ENCODE measurements around the gene RNFT2.
A peak's percentile ranks its signal among the peaks of the same experiment; 100 is the strongest.

RNFT2 gene

GRCh38 chr12:116878567-116879508 lies 140.7 kb downstream of the RNFT2 start:
- no peak for DNase-seq (ENCODE audit: low read depth in 2 of 2)

- no peak for DNase-seq (ENCODE audit: low read depth in 2 of 2)
Measured at GRCh38 chr12:116879509-116880212, 141.5 kb downstream of the RNFT2 start.

- no peak for DNase-seq (ENCODE audit: low read depth in 2 of 2)
Measured at GRCh38 chr12:116880213-116880816, 142.2 kb downstream of the RNFT2 start.

GRCh38 chr12:116880817-116881324 lies 142.8 kb downstream of the RNFT2 start:
- DNase-seq (ENCODE audit: low read depth in 2 of 2), result peak in 1 of 2 experiments; percentile 6

GRCh38 chr12:116881325-116881876 lies 143.3 kb downstream of the RNFT2 start, which contains the start of gene HRK:
TSS of gene HRK (minus strand) at chr12:116881441. CDS start at chr12:116881307, 134 bp downstream.
- no peak for DNase-seq (ENCODE audit: low read depth in 2 of 2)

- no peak for DNase-seq (ENCODE audit: low read depth in 2 of 2)
Measured at GRCh38 chr12:116881877-116882507, 143.9 kb downstream of the RNFT2 start.

GRCh38 chr12:116882742-116883141 lies 144.6 kb downstream of the RNFT2 start:
- DNase-seq (ENCODE audit: low read depth in 2 of 2), result no peak

GRCh38 chr12:116884871-116885270 lies 146.8 kb downstream of the RNFT2 start:
- no peak for DNase-seq (ENCODE audit: low read depth in 2 of 2)

GRCh38 chr12:116885491-116885890 lies 147.4 kb downstream of the RNFT2 start:
- no peak for DNase-seq (ENCODE audit: low read depth in 2 of 2)

GRCh38 chr12:116887244-116887643 lies 149.1 kb downstream of the RNFT2 start:
- DNase-seq (ENCODE audit: low read depth in 2 of 2), result no peak

GRCh38 chr12:116887897-116888296 lies 149.8 kb downstream of the RNFT2 start:
- no peak for DNase-seq (ENCODE audit: low read depth in 2 of 2)

- DNase-seq (ENCODE audit: low read depth in 2 of 2), result no peak
Measured at GRCh38 chr12:116890330-116890729, 152.2 kb downstream of the RNFT2 start.

- DNase-seq (ENCODE audit: low read depth in 2 of 2), result no peak
Measured at GRCh38 chr12:116891019-116891418, 152.9 kb downstream of the RNFT2 start.

GRCh38 chr12:116892349-116893140 lies 154.4 kb downstream of the RNFT2 start:
- no peak for DNase-seq (ENCODE audit: low read depth in 2 of 2)

GRCh38 chr12:116894913-116895312 lies 156.8 kb downstream of the RNFT2 start:
- no peak for DNase-seq (ENCODE audit: low read depth in 2 of 2)

GRCh38 chr12:116896411-116896924 lies 158.4 kb downstream of the RNFT2 start:
- DNase-seq (ENCODE audit: low read depth in 2 of 2), result no peak

GRCh38 chr12:116897476-116897875 lies 159.4 kb downstream of the RNFT2 start:
- DNase-seq (ENCODE audit: low read depth in 2 of 2), result no peak

GRCh38 chr12:116898669-116899068 lies 160.6 kb downstream of the RNFT2 start:
- no peak for DNase-seq (ENCODE audit: low read depth in 2 of 2)

- DNase-seq (ENCODE audit: low read depth in 2 of 2), result no peak
Measured at GRCh38 chr12:116901612-116902011, 163.5 kb downstream of the RNFT2 start.
